ENCODE measurements around the gene DGLUCY.
"Not testable (repeated sequence)": the region's sequence is repeated elsewhere in the genome, so short reads cannot be mapped to it uniquely, and the experiment has no call there.

DNA sequence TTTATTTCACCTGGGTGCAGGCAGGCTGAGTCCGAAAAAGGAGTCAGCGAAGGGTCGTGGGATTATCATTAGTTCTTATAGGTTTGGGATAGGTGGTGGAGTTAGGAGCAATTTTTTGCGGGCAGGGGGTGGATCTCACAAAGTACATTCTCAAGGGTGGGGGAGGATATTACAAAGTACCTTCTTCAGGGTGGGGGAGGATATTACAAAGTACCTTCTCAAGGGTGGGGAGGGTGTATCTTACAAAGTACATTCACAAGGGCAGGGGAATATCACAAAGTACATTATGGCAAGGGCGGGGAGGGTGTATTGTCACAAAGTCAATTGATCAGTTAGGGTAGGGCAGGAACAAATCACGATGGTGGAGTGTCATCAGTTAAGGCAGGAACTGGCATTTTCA lies 86.9 kb downstream of the DGLUCY start:
- TF ChIP-seq CTCF (IDR thresholded peaks at IDR 0.05; ENCODE audit: low read depth, low read length, poor library complexity, severe bottlenecking); EZH2phosphoT487 (IDR thresholded peaks at IDR 0.05; ENCODE audit: borderline replicate concordance, low read length): not testable (repeated sequence)
